HG03025 (cell line): ENCODE results near the gene TAF10.

Experiments used
- ATAC-seq: cut with Tn5 transposase; IDR thresholded peaks from one replicate; pipeline ENCODE4 v1.9.1; 2021; ENCODE audit warnings: mild to moderate bottlenecking, moderate library complexity; ENCODE audit not compliant: unreplicated experiment, low FRiP score

Gene TAF10

GRCh38 chr11:6612213-6613041 is at the start of gene TAF10:
Gene TAF10 (minus strand): TSS chr11:6612216. CDS start chr11:6612189, 27 bp downstream.
- peak; percentile 89 for ATAC-seq

- ATAC-seq: no peak
These were observed 48.7 kb upstream of the TAF10 start for GRCh38 chr11:6660712-6661111.

- no peak for ATAC-seq
These were observed 46.6 kb upstream of the TAF10 start for GRCh38 chr11:6658647-6659046.

- no peak for ATAC-seq
These were observed 45.3 kb upstream of the TAF10 start for GRCh38 chr11:6657346-6657745.

DNA sequence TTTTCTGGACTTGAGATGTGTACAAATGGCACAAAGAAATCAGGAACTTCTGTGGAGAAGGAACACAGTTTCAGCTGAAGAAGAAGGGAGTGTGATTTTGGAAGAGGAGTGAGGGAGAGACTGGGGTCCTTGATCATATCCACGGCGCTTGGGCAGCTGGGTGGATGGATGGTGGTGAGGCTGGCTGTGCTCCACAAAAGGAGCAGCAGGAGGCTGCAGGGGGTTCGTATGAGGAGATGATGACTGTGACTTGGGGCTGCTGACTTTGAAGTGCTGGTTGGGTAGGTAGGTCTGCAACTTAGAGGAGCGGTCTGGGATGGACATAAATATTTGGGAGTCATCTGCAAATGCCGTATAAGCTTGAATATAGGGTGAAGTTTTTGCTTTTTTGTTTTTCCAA is 44.9 kb upstream of the TAF10 start:
- no peak for ATAC-seq

GRCh38 chr11:6656584-6656915 is 44.5 kb upstream of the TAF10 start:
- no peak for ATAC-seq

GRCh38 chr11:6655790-6656583 is 44.0 kb upstream of the TAF10 start, which contains the start of gene DCHS1:
Gene DCHS1 (minus strand): TSS chr11:6655809. CDS start chr11:6641613, 14,196 bp downstream.
- ATAC-seq: no peak

DNA sequence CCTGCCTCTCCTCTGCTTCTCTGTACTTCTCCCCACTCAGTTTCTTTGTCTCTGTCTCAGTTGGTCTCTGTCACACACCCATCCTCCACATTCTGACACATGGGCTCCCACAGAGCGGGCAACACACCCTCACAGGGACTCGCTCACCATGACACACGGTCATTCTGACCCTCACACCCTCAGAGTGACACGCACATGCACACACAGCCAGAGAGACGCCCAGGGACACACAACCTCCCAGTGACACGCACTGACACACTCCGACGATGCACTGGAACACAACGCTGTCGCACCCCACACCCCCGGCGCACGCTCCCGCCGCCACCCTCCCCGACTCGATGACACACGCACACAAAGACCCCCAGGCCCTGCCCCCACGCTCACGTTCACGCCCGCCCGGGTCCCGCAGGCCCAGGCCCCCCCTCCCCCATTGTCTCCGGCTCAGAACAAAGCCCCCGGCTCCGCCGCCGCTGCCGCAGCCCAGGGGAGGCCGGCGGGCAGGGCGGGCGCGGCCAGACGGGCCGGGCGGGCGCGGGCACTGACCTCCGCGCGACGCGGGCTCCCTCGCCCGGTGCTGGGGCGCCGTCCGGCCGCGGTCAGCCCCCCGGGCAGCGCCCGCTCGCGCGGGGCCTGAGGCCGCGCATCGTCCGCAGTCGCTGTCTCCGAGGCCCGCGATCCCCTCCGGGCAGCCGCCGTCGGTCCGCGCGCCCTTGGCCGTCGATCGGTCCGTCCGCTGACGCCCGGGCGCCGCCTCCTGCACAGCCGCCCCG is 43.2 kb upstream of the TAF10 start:
- no peak for ATAC-seq

- no peak for ATAC-seq
These were observed 42.4 kb upstream of the TAF10 start for GRCh38 chr11:6654281-6655019.

DNA sequence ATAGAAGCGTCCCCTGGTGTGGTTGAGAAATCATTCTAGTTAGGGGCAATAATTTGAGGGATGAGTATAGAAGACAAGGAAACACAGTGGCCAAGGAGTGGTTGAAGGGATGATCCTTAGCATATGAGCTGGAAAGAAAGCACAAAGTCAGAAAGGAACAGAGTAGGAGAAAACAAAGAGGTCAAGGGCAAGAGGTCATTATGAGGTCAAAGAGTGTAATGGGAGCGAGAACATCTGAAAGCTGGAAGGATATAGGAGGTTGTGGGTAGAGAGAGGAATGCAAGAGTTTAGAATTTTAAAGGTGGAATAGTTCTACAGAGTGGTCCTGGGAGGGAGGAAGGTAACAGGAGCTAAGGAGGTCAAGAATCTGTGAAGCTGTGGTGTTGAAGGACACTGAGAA is 41.6 kb upstream of the TAF10 start:
- no peak for ATAC-seq

- no peak for ATAC-seq
These were observed 41.1 kb upstream of the TAF10 start for GRCh38 chr11:6653097-6653496.

- no peak for ATAC-seq
These were observed 40.2 kb upstream of the TAF10 start for GRCh38 chr11:6652182-6652581.

DNA sequence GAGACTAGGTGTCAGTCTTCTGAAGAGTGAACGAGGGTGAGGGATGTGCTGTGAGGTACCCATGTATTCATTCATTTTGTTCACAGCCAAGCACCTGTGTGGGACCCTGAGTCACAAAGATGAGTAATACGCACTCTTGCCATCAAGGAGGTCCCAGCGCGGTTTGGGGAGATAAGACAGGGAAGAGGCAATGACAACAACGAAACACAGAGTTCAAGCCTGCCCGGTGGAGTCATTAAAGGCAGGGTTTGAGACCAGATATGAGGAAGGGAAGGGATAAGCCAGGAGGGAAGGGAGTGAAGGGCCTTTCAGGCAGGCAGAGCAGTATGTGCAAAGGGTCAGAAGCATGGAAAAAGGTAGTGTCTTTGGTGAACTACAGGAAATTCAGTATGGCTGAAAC is 39.0 kb upstream of the TAF10 start:
- no peak for ATAC-seq

DNA sequence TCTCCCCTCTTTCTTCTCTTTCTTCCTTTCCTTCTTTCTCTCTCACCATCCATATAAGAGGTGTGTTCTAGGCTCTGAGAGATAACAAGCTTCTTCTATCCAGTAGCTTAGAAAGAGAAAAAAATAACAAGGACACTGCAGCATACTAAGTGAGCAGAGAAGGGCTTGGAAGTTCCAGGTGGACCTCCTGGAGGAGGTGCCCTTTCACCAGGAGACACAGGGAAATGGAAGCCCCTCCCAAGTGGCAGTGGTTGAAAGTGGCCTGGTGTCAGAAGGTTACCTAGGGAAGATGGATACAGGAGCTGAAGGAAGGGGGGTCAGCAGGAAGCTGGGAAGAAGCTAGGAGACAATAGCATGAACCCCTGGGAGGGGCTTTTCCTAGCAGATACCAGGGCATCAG is 38.1 kb upstream of the TAF10 start:
- no peak for ATAC-seq

- ATAC-seq: no peak
These were observed 36.5 kb upstream of the TAF10 start for GRCh38 chr11:6648501-6648900.

- no peak for ATAC-seq
These were observed 35.8 kb upstream of the TAF10 start for GRCh38 chr11:6647836-6648235.

GRCh38 chr11:6646918-6647679 is 35.1 kb upstream of the TAF10 start:
- peak; percentile 91 for ATAC-seq

- no peak for ATAC-seq
These were observed 34.5 kb upstream of the TAF10 start for GRCh38 chr11:6646576-6646917.

- no peak for ATAC-seq
These were observed 34.1 kb upstream of the TAF10 start for GRCh38 chr11:6646071-6646470.

DNA sequence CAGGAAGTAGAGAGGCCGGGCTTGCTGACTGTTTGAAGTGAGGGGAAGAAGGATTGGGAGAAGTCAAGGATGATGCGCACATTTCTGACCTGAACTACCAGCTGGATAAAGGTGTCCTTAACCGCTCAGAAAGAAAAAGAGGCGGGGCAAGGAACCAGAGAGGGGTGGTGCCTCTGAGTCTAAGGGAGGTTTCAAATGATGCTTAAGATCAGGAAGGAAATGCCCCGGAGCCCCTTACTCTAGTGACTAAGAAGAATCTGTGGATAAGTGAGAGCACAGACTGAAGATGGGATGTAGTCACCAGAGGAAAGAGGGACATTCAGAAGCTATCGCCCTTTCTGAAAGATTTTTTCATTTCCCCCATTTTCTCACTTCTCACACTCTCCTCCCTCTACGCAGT is 30.9 kb upstream of the TAF10 start:
- ATAC-seq: no peak
